Neural cell (in vitro differentiated cells): ENCODE data around the gene MYL6B. TPM values are rescaled to one million over a fixed set of nuclear protein-coding genes. Genes with fewer than 3 reads are reported as not detected.

Source experiments
- H2AFZ ChIP-seq: fragments of 200-600, 300-800 bp; sonication (generic), shearing (Covaris generic); 2 replicates; pipeline ENCODE4 v1.6.0; 2014; ENCODE audit warnings: low read depth, mild to moderate bottlenecking, antibody characterized with exemption, low read length, moderate library complexity
- H3F3A ChIP-seq: fragments of 200-600 bp; shearing (Covaris generic); 2 replicates; pipeline ENCODE4 v1.6.1; 2016; ENCODE audit warnings: mild to moderate bottlenecking, moderate library complexity, mixed read lengths, antibody characterized with exemption, low read length; ENCODE audit not compliant: insufficient read depth, poor library complexity, severe bottlenecking
- H3K27ac ChIP-seq: fragments of 200-600, 300-800 bp; sonication (generic), shearing (Covaris generic); 2 replicates; pipeline ENCODE4 v1.5.1; 2014; ENCODE audit warnings: mild to moderate bottlenecking, low read length, moderate library complexity
- H3K27me3 ChIP-seq: fragments of 300-800, 200-600 bp; sonication (generic), shearing (Covaris generic); 2 replicates; pipeline ENCODE4 v1.6.0; 2014; ENCODE audit warnings: mild to moderate bottlenecking, low read depth, low read length, moderate library complexity; ENCODE audit not compliant: insufficient read depth
- H3K36me3 ChIP-seq: fragments of 300-800, 200-600 bp; sonication (generic), shearing (Covaris generic); 2 replicates; pipeline ENCODE4 v1.5.1; 2014; ENCODE audit warnings: mild to moderate bottlenecking, antibody characterized with exemption, low read length, moderate library complexity; ENCODE audit not compliant: insufficient read depth
- H3K4me2 ChIP-seq: fragments of 300-800, 200-600 bp; sonication (generic), shearing (Covaris generic); 2 replicates; pipeline ENCODE4 v1.6.0; 2014; ENCODE audit warnings: mild to moderate bottlenecking, low read length
- H3K4me3 ChIP-seq: fragments of 300-800, 200-600 bp; sonication (generic), shearing (Covaris generic); 2 replicates; pipeline ENCODE4 v1.5.1; 2014; ENCODE audit warnings: mild to moderate bottlenecking, low read length, moderate library complexity
- H3K79me2 ChIP-seq: fragments of 200-600 bp; shearing (Covaris generic); replicated peaks from 2 replicates; pipeline ENCODE4 v1.6.0; 2014; ENCODE audit warnings: mild to moderate bottlenecking, low read length, moderate library complexity; ENCODE audit not compliant: insufficient read depth
- H3K9ac ChIP-seq: fragments of 300-800, 200-600 bp; sonication (generic), shearing (Covaris generic); 2 replicates; pipeline ENCODE4 v1.6.1; 2016; ENCODE audit warnings: mild to moderate bottlenecking, low read length, mixed read lengths
- H3K9me2 ChIP-seq: fragments of 200-600 bp; shearing (Covaris generic); 2 replicates; pipeline ENCODE4 v1.6.1; 2016; ENCODE audit warnings: mild to moderate bottlenecking, low read length, mixed read lengths; ENCODE audit not compliant: insufficient read depth
- H3K9me3 ChIP-seq: fragments of 200-600, 300-800 bp; sonication (generic), shearing (Covaris generic); 2 replicates; pipeline ENCODE4 v1.6.1; 2016; ENCODE audit warnings: mild to moderate bottlenecking, mixed run types, low read length, moderate library complexity, mixed read lengths
- H4K20me1 ChIP-seq: fragments of 200-600 bp; shearing (Covaris generic); 2 replicates; pipeline ENCODE4 v1.6.1; 2016; ENCODE audit warnings: mild to moderate bottlenecking, mixed run types; ENCODE audit not compliant: insufficient read depth
- EP300 ChIP-seq: fragments of 450-650 bp; conservative IDR thresholded peaks from 2 replicates; pipeline ENCODE4 v1.6.1; 2014; ENCODE audit warnings: antibody characterized with exemption, mild to moderate bottlenecking, moderate library complexity; ENCODE audit not compliant: poor library complexity, severe bottlenecking
- EZH2 ChIP-seq: fragments of 200-600, 300-800 bp; shearing (Covaris generic), sonication (generic); IDR thresholded peaks from 2 replicates; pipeline ENCODE4 v1.6.1; 2014; ENCODE audit warnings: antibody characterized with exemption, low read length, borderline replicate concordance, mild to moderate bottlenecking; ENCODE audit not compliant: insufficient read depth, poor library complexity, severe bottlenecking
- MXI1 ChIP-seq: fragments of 450-650 bp; conservative IDR thresholded peaks from 2 replicates; pipeline ENCODE4 v1.6.1; 2014; ENCODE audit warnings: antibody characterized with exemption, mild to moderate bottlenecking; ENCODE audit not compliant: poor library complexity, severe bottlenecking
- POLR2AphosphoS5 ChIP-seq: IDR thresholded peaks from 2 replicates; pipeline ENCODE4 v1.6.1; 2012
- RAD21 ChIP-seq: fragments of 450-650 bp; conservative IDR thresholded peaks from 2 replicates; pipeline ENCODE4 v1.6.1; 2014; ENCODE audit warnings: antibody characterized with exemption, mild to moderate bottlenecking, moderate library complexity
- SMC3 ChIP-seq: fragments of 450-650 bp; conservative IDR thresholded peaks from 2 replicates; pipeline ENCODE4 v1.6.1; 2014; ENCODE audit warnings: antibody characterized with exemption, mild to moderate bottlenecking, moderate library complexity; ENCODE audit not compliant: poor library complexity
- TAF1 ChIP-seq: IDR thresholded peaks from 2 replicates; pipeline ENCODE4 v1.6.1; 2012; ENCODE audit warnings: low read depth
- polyA plus RNA-seq: library from polyadenylated mRNA; depleted of rRNA; stranded (reverse); fragments of >200 nt; gene quantifications from 2 replicates; pipeline ENCODE4 v1.2.3, GENCODE V29; 2014
- TF ChIP-seq, protein P1 (sequence below): fragments of 450-650 bp; IDR thresholded peaks from 2 replicates; pipeline ENCODE4 v1.5.1; 2014; ENCODE audit warnings: antibody characterized with exemption, mild to moderate bottlenecking, moderate library complexity; ENCODE audit not compliant: poor library complexity, severe bottlenecking
- TF ChIP-seq, protein P2 (sequence below): IDR thresholded peaks from 2 replicates; pipeline ENCODE4 v1.6.1; 2012; ENCODE audit warnings: borderline replicate concordance

The MYL6B gene
- polyA plus RNA-seq, 1 donor from 2014 or later, result 376 TPM

DNA sequence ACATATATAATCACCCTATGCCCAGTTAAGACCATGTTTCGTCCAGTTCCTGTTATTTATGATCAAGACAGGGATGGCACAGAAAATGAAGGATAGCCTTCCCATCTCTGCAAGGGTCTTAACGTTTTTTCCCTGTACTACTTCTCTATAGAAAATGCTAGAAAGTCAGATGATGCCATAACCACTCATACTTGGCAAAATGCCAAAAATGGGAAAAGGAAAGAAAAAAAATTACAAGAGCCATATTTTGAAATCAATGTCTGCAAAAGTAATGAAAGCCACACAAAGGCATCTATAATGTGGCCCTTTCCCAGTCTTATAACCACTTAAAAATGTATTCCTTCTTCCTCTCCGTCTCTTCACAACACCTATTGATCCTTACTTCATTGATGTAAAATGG, 1.8 kb upstream of the MYL6B start:
- TF ChIP-seq, protein P1, sequence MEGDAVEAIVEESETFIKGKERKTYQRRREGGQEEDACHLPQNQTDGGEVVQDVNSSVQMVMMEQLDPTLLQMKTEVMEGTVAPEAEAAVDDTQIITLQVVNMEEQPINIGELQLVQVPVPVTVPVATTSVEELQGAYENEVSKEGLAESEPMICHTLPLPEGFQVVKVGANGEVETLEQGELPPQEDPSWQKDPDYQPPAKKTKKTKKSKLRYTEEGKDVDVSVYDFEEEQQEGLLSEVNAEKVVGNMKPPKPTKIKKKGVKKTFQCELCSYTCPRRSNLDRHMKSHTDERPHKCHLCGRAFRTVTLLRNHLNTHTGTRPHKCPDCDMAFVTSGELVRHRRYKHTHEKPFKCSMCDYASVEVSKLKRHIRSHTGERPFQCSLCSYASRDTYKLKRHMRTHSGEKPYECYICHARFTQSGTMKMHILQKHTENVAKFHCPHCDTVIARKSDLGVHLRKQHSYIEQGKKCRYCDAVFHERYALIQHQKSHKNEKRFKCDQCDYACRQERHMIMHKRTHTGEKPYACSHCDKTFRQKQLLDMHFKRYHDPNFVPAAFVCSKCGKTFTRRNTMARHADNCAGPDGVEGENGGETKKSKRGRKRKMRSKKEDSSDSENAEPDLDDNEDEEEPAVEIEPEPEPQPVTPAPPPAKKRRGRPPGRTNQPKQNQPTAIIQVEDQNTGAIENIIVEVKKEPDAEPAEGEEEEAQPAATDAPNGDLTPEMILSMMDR, result no peak
- TF ChIP-seq EZH2 (no peak), EP300 (no peak), TAF1 (no peak), RAD21 (no peak), POLR2AphosphoS5 (no peak), SMC3 (no peak), MXI1 (no peak)
- TF ChIP-seq, protein P2, sequence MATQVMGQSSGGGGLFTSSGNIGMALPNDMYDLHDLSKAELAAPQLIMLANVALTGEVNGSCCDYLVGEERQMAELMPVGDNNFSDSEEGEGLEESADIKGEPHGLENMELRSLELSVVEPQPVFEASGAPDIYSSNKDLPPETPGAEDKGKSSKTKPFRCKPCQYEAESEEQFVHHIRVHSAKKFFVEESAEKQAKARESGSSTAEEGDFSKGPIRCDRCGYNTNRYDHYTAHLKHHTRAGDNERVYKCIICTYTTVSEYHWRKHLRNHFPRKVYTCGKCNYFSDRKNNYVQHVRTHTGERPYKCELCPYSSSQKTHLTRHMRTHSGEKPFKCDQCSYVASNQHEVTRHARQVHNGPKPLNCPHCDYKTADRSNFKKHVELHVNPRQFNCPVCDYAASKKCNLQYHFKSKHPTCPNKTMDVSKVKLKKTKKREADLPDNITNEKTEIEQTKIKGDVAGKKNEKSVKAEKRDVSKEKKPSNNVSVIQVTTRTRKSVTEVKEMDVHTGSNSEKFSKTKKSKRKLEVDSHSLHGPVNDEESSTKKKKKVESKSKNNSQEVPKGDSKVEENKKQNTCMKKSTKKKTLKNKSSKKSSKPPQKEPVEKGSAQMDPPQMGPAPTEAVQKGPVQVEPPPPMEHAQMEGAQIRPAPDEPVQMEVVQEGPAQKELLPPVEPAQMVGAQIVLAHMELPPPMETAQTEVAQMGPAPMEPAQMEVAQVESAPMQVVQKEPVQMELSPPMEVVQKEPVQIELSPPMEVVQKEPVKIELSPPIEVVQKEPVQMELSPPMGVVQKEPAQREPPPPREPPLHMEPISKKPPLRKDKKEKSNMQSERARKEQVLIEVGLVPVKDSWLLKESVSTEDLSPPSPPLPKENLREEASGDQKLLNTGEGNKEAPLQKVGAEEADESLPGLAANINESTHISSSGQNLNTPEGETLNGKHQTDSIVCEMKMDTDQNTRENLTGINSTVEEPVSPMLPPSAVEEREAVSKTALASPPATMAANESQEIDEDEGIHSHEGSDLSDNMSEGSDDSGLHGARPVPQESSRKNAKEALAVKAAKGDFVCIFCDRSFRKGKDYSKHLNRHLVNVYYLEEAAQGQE, result no peak
- H3K36me3 ChIP-seq, result no peaks in the 10 kb centered on the region
- no peak overlapping the region for H3K27ac ChIP-seq
- no peaks in the 10 kb centered on the region for H3K9me3 ChIP-seq
- H3K9ac ChIP-seq, result no peak overlapping the region
- no peaks in the 10 kb centered on the region for H4K20me1 ChIP-seq
- peaks cover 3% of the 10 kb centered on the region for H3F3A ChIP-seq
- H3K4me2 ChIP-seq, result no peak overlapping the region
- H3K27me3 ChIP-seq, result no peaks in the 10 kb centered on the region
- no peak overlapping the region for H3K4me3 ChIP-seq
- peaks cover 14% of the 10 kb centered on the region for H3K79me2 ChIP-seq
- no peak overlapping the region for H2AFZ ChIP-seq
- no peaks in the 10 kb centered on the region for H3K9me2 ChIP-seq

DNA sequence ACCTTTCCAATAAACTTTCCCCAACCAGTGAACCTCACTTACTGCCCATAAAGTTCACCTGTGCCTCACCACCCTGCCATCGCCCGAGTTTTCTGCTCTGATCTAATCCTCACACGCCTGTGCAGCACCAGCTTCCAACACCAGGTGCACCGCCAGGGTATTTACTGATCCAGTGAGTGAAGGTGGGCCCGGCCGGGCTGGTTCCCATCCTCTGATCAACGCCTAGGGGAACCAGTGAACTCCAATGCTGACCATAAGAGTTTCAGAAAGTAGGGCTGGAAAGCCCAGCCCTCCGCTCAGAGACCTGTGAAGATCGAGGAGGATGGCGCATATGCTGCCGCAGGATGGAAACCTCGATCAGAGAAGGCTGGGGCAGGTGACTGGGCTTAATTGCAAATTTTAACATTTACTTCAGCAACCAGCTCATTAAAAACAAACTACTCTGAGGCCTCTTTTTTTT, 685 bp upstream of the MYL6B start:
- Histone ChIP-seq H3K9ac (peak overlapping the region; percentile 80), H4K20me1 (no peaks in the 10 kb centered on the region), H2AFZ (peak overlapping the region; percentile 94), H3K9me2 (no peaks in the 10 kb centered on the region), H3K79me2 (peaks cover 14% of the 10 kb centered on the region), H3K4me3 (peak overlapping the region; percentile 73), H3K9me3 (no peaks in the 10 kb centered on the region), H3K36me3 (no peaks in the 10 kb centered on the region), H3K27me3 (no peaks in the 10 kb centered on the region), H3K27ac (peak overlapping the region; percentile 85), H3F3A (peaks cover 3% of the 10 kb centered on the region), H3K4me2 (peak overlapping the region; percentile 78)
- no peak for TF ChIP-seq SMC3
- TF ChIP-seq, protein P1, result peak; percentile 54
